ENCODE measurements around the gene BTNL9. TPM values are rescaled to one million over a fixed set of nuclear protein-coding genes. Genes with fewer than 3 reads are reported as not detected.

BTNL9 gene
- polyA plus RNA-seq, 4 donors = 7.0 to 12.1 (median 8.0) TPM

Other genes with a start within 250 kb of the BTNL9 start
- gene MGAT1, start 237.5 kb upstream of the BTNL9 start, polyA plus RNA-seq (ENCODE audit: insufficient read length in 4 of 4) = 10 to 100 TPM; 73.1 to 91.9 (median 81.0) TPM
- 10 to 100 TPM; 56.2 to 70.2 (median 64.1) TPM for gene ZFP62, start 179.0 kb upstream of the BTNL9 start, polyA plus RNA-seq (ENCODE audit: insufficient read length in 4 of 4)
- gene BTNL8, start 141.1 kb upstream of the BTNL9 start, polyA plus RNA-seq (ENCODE audit: insufficient read length in 4 of 4) = under 1 TPM; 0.24 to 0.71 (median 0.57) TPM
- gene BTNL3, start 51.4 kb upstream of the BTNL9 start, polyA plus RNA-seq (ENCODE audit: insufficient read length in 4 of 4) = under 1 TPM in 3 of 4 donors, not detected in 1; 0.09 to 0.12 (median 0.10) TPM
- gene OR2V1, start 90.9 kb downstream of the BTNL9 start, polyA plus RNA-seq (ENCODE audit: insufficient read length in 4 of 4) = under 1 TPM in 1 of 4 donors, not detected in 3; 0.03 TPM
- gene OR2V2, start 107.3 kb downstream of the BTNL9 start, polyA plus RNA-seq (ENCODE audit: insufficient read length in 4 of 4) = under 1 TPM in 1 of 4 donors, not detected in 3; 0.01 TPM
- gene TRIM7, start 164.9 kb downstream of the BTNL9 start, polyA plus RNA-seq (ENCODE audit: insufficient read length in 4 of 4) = under 1 TPM in 3 of 4 donors, not detected in 1; 0.09 to 0.29 (median 0.18) TPM
- gene TRIM41, start 183.0 kb downstream of the BTNL9 start, polyA plus RNA-seq (ENCODE audit: insufficient read length in 4 of 4) = 10 to 100 TPM; 32.1 to 36.3 (median 32.9) TPM
- gene RACK1, start 203.6 kb downstream of the BTNL9 start, polyA plus RNA-seq (ENCODE audit: insufficient read length in 4 of 4) = 1,000 to 10,000 TPM; 2,414 to 2,717 (median 2,483) TPM
- gene TRIM52, start 220.9 kb downstream of the BTNL9 start, polyA plus RNA-seq (ENCODE audit: insufficient read length in 4 of 4) = 10 to 100 TPM; 20.6 to 33.1 (median 25.3) TPM

Measured in right renal pelvis (tissue), 4 donors.